ENCODE data around the gene PRRT1.
"Not testable (repeated sequence)": the region's sequence is repeated elsewhere in the genome, so short reads cannot be mapped to it uniquely, and the experiment has no call there.

PRRT1 gene

GRCh38 chr6:32112431-32112980 lies 39.2 kb downstream of the PRRT1 start:
- Mint-ChIP-seq H3K4me1 (peaks cover 43% of the 10 kb centered on the region), H3K4me3 (no peak overlapping the region), H3K27ac (peak overlapping the region; percentile 78), H3K9me3 (no peaks in the 10 kb centered on the region), H3K36me3 (peaks cover 51% of the 10 kb centered on the region)
- no peak for ATAC-seq
- DNase-seq (ENCODE audit: low spot score in 2 of 2), result no peak

GRCh38 chr6:32111424-32112066 lies 40.2 kb downstream of the PRRT1 start:
- Mint-ChIP-seq H3K4me3 (no peak overlapping the region), H3K9me3 (no peaks in the 10 kb centered on the region), H3K36me3 (peaks cover 41% of the 10 kb centered on the region), H3K27ac (peak overlapping the region; percentile 78), H3K4me1 (peaks cover 45% of the 10 kb centered on the region)
- ATAC-seq (no peak), DNase-seq (ENCODE audit: low spot score in 2 of 2) (no peak)

GRCh38 chr6:32110632-32111031 lies 41.1 kb downstream of the PRRT1 start:
- DNase-seq (ENCODE audit: low spot score in 2 of 2), result no peak
- peaks cover 32% of the 10 kb centered on the region for H3K36me3 Mint-ChIP-seq
- H3K9me3 Mint-ChIP-seq, result no peaks in the 10 kb centered on the region
- no peak overlapping the region for H3K27ac Mint-ChIP-seq
- H3K4me3 Mint-ChIP-seq, result no peak overlapping the region
- ATAC-seq, result no peak
- peaks cover 38% of the 10 kb centered on the region for H3K4me1 Mint-ChIP-seq

GRCh38 chr6:32109765-32110160 lies 42.0 kb downstream of the PRRT1 start:
- ATAC-seq (no peak), DNase-seq (ENCODE audit: low spot score in 2 of 2) (no peak)
- no peak overlapping the region for H3K4me3 Mint-ChIP-seq
- H3K27ac Mint-ChIP-seq, result peak overlapping the region; percentile 21
- no peaks in the 10 kb centered on the region for H3K9me3 Mint-ChIP-seq
- peaks cover 35% of the 10 kb centered on the region for H3K4me1 Mint-ChIP-seq
- H3K36me3 Mint-ChIP-seq, result peaks cover 24% of the 10 kb centered on the region

GRCh38 chr6:32109114-32109764 lies 42.5 kb downstream of the PRRT1 start, which contains the start of gene TNXB:
Gene TNXB (minus strand): TSS chr6:32109338. CDS start chr6:32098198, 11,140 bp downstream.
- H3K4me3 Mint-ChIP-seq, result no peak within 1 kb of the TSS
- peak within 1 kb of the TSS; percentile 65 for H3K27ac Mint-ChIP-seq
- DNase-seq (ENCODE audit: low spot score in 2 of 2) (no peak), ATAC-seq (peak; percentile 33)
- H3K36me3 Mint-ChIP-seq, result peaks cover 21% of the 10 kb centered on the region
- no peaks in the 10 kb centered on the region for H3K9me3 Mint-ChIP-seq
- peaks cover 32% of the 10 kb centered on the region for H3K4me1 Mint-ChIP-seq

- peak overlapping the region; percentile 21 for H3K27ac Mint-ChIP-seq
- ATAC-seq (no peak), DNase-seq (ENCODE audit: low spot score in 2 of 2) (no peak)
- no peaks in the 10 kb centered on the region for H3K9me3 Mint-ChIP-seq
- no peak overlapping the region for H3K4me3 Mint-ChIP-seq
- peaks cover 32% of the 10 kb centered on the region for H3K4me1 Mint-ChIP-seq
- H3K36me3 Mint-ChIP-seq, result peaks cover 16% of the 10 kb centered on the region
These were observed 43.0 kb downstream of the PRRT1 start for GRCh38 chr6:32108727-32109113.

GRCh38 chr6:32108094-32108627 lies 43.6 kb downstream of the PRRT1 start:
- Mint-ChIP-seq H3K4me3 (no peak overlapping the region), H3K4me1 (peaks cover 32% of the 10 kb centered on the region)

GRCh38 chr6:32107406-32107805 lies 44.3 kb downstream of the PRRT1 start:
- DNase-seq (ENCODE audit: low spot score in 2 of 2), result no peak
- H3K4me3 Mint-ChIP-seq, result no peak overlapping the region
- peaks cover 5% of the 10 kb centered on the region for H3K36me3 Mint-ChIP-seq
- H3K27ac Mint-ChIP-seq, result peak overlapping the region; percentile 65
- ATAC-seq, result no peak
- no peaks in the 10 kb centered on the region for H3K9me3 Mint-ChIP-seq
- peaks cover 31% of the 10 kb centered on the region for H3K4me1 Mint-ChIP-seq

More at GRCh38 chr6:32108094-32108627, 43.6 kb downstream of the PRRT1 start:
- DNase-seq (ENCODE audit: low spot score in 2 of 2) (no peak), ATAC-seq (peak; percentile 9)
- Mint-ChIP-seq H3K9me3 (no peaks in the 10 kb centered on the region), H3K36me3 (peaks cover 11% of the 10 kb centered on the region), H3K27ac (peak overlapping the region; percentile 65)

- no peak overlapping the region for H3K4me3 Mint-ChIP-seq
- ATAC-seq, result no peak
- H3K4me1 Mint-ChIP-seq, result peaks cover 28% of the 10 kb centered on the region
- no peaks in the 10 kb centered on the region for H3K9me3 Mint-ChIP-seq
- H3K27ac Mint-ChIP-seq, result no peak overlapping the region
- H3K36me3 Mint-ChIP-seq, result peaks cover 5% of the 10 kb centered on the region
- no peak for DNase-seq (ENCODE audit: low spot score in 2 of 2)
These were observed 46.3 kb downstream of the PRRT1 start for GRCh38 chr6:32105433-32105832.

- no peak for DNase-seq (ENCODE audit: low spot score in 2 of 2)
- no peaks in the 10 kb centered on the region for H3K9me3 Mint-ChIP-seq
These were observed 49.5 kb downstream of the PRRT1 start for GRCh38 chr6:32102255-32102654.

GRCh38 chr6:32100251-32100650 lies 51.5 kb downstream of the PRRT1 start:
- not testable (repeated sequence) for ATAC-seq; H3K9me3 Mint-ChIP-seq; H3K4me1 Mint-ChIP-seq; H3K36me3 Mint-ChIP-seq; DNase-seq (ENCODE audit: low spot score in 2 of 2); H3K4me3 Mint-ChIP-seq; H3K27ac Mint-ChIP-seq

More at GRCh38 chr6:32102255-32102654, 49.5 kb downstream of the PRRT1 start:
- ATAC-seq, result no peak
- H3K36me3 Mint-ChIP-seq, result no peaks in the 10 kb centered on the region
- H3K27ac Mint-ChIP-seq, result no peak overlapping the region
- H3K4me1 Mint-ChIP-seq, result no peaks in the 10 kb centered on the region
- H3K4me3 Mint-ChIP-seq, result no peak overlapping the region

All from stimulated activated effector memory CD8-positive, alpha-beta T cell treated with anti-CD3 and anti-CD28 coated beads, Interleukin-12 subunit alpha, Interleukin-12 subunit beta, amount 100 ng/mL, for 72 hours (primary cell).